ENCODE measurements around the gene AQP7.
"Not testable (repeated sequence)": the region's sequence is repeated elsewhere in the genome, so short reads cannot be mapped to it uniquely, and the experiment has no call there.

AQP7 gene

DNA sequence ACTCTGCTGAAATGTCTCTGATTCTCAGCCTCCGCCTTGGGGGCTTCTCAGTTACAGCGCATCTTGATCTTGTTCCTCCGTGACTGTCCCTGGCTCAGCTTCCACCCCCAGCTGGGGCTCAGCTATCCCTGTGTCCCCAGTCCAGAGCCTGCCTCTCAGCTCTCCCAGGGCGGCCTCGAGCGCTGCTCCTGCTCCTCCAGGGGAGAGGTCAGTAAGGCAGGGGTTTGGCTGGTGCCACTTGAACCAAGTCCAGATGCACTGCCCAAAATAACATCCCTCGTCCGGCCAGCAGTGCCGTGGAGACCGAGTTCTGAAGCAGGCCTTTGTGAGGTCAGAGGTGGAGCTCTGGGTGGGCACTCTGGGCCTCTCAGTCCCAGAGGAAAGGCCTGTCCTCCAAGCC lies at the start of gene AQP7:
Gene AQP7 (minus strand): TSS at position 198 of the 400 bp plus-strand sequence. CDS start 1,306 bp downstream, outside the sequence.
- in situ Hi-C loops (cut with HindIII; ENCODE audit: low sequenced_read_pairs), result not testable (repeated sequence)

DNA sequence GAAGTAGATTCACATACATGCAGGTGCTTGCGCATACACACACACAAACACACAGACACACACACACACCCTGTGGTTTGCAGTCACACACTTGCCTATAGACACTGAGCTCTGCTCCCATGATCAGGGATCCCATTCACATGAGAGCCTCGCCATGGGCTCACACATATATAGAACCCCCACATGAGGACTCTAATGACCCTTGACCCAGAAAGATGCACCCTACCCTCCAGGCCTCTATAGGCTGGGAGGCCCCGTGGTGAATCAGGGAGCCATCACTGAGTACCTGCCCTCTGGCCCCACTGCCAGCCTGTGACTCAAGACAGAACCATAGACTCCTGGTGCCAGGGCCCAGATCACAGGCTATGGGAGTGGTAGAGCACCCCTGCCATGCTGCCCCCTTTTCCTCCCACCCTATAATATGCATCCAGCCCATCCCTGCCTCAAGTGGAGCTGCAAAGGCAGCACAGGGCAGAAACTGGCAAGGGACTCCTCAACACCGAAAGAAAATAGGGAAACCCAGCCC lies 48.3 kb upstream of the AQP7 start:
- in situ Hi-C loops (cut with HindIII; ENCODE audit: low sequenced_read_pairs), result no loop called here

DNA sequence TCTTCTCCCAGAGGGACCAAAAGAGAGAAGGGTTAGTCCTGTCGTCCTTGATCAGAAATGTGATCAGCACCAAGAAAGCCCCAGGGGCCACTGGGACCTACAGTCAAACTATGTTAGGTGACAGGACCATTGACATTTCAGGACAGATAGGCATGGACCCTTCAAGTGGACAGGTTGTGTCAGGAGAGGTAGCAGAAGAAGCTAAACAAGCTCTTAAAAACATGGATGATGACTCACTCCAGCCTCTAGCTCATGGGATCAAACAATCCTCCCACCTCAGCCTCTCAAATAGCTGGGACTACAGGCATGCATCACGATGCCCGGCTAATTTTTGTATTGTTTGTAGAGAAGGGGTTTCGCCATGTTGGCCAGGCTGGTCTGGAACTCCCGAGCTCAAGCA lies 47.3 kb upstream of the AQP7 start:
- in situ Hi-C loops (cut with HindIII; ENCODE audit: low sequenced_read_pairs), result no loop called here

DNA sequence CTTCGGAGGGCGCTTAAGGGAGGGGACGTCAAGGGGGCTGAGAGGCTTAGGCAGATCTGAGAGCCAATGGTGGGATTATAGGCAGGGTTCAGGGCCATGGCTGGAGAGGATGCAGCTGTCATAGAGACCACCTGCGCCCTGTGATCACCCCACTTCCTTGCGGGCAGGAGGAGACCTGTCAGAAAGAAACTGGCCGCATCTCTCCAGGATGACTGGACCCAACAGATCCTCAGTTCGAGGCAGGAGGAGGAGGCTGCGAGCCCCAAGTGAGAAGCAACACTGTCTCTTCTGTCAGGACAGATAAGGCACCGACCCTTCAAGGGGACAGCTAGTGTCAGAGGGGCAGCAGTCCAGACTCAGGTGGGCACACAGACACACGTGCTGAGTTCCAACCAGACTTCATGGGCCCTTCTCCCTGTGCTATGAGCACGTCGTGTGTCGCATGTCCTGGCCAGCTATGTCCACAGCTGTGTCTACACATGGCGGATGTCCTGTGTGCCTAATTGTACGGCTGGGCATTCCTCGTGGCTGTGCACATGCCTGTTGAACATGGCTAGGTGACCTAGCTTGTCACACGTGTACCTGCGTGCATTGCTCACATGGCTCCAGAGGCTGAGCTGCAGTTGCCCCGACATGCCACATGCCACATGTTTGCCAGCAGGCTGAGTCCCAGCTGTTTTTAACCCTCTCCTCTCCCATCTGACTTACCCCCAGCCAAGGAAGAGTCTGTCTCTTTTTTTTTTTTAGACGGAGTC lies 45.6 kb upstream of the AQP7 start:
- in situ Hi-C loops (cut with HindIII; ENCODE audit: low sequenced_read_pairs), result no loop called here

DNA sequence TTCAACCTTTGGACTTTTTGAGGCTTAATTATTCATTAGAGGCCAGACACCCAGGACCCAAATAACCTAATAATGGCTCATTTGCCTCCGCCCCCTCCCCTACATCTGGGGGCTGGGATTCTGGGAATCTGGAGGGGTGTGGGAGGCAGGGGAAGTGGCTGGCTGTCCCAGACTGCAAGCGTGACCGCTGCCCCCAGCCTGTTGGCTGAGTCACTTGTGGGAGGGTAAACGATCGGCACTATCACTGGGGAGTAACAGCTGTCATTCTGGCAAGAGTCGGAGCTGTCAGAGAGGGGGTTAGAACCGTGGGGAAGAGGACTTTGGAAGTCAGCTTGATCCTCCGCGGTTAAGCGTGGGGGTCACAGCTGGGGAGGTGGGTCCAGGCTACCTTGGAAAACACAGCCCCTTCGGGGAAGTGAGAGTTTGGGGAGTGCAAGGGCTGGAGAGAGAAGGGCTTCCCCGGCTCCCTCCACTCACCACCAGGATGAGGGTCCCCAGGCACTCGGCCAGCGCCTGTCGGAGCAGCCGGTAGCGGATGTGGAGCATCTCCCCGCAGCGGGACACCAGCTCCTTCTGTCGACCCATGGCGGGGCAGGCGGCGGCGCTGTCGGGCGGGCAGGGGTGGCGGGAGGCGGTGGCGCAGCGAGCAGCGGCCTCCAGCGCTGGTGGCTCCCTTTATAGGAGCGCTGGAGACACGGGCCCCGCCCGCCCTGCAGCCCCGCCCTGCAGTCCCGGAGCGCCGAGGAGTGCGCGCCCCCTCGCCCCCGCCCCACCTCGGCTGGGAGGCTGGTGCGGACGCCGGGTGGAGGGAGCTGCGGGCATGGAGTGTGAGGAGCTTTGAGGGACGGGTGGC lies 44.8 kb upstream of the AQP7 start, which contains the start of gene AQP3:
Gene AQP3 (minus strand): TSS at position 648 of the 853 bp plus-strand sequence. CDS start 63 bp downstream, at position 585.
- in situ Hi-C loops (cut with HindIII; ENCODE audit: low sequenced_read_pairs), result no loop called here

DNA sequence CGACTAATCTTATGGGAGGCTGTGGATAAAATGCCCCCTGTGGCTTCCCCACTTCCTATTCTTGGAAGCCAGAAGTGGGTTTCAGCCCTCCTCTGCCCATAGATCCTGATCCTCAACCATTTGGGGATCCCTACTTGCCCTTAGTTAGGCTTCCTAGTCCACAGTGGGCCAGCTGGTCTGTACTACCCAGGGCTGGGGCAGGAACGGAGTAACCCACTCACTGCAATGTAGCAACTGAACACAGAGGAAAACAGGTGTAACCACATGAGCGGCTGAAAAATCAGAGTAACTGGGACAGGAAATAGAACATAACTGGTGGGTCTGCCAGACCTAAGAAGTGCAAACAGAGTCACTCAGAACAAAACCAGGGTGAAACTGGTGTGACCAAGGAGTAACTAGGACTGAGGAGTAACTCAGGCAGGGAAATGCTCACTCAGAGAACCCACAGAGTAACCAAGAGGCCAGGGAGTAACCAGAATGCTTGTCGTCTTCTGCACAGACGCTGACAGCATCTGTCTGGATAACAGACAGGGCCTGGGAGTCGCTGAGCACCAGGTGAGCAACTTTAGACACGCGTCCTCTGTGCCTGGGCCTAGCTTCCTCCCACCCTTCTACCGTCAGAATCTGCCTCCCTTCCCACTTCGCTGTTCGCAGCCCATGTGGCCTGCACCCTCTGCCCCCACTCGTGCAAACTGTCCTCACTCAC lies 44.0 kb upstream of the AQP7 start:
- in situ Hi-C loops (cut with HindIII; ENCODE audit: low sequenced_read_pairs), result no loop called here

DNA sequence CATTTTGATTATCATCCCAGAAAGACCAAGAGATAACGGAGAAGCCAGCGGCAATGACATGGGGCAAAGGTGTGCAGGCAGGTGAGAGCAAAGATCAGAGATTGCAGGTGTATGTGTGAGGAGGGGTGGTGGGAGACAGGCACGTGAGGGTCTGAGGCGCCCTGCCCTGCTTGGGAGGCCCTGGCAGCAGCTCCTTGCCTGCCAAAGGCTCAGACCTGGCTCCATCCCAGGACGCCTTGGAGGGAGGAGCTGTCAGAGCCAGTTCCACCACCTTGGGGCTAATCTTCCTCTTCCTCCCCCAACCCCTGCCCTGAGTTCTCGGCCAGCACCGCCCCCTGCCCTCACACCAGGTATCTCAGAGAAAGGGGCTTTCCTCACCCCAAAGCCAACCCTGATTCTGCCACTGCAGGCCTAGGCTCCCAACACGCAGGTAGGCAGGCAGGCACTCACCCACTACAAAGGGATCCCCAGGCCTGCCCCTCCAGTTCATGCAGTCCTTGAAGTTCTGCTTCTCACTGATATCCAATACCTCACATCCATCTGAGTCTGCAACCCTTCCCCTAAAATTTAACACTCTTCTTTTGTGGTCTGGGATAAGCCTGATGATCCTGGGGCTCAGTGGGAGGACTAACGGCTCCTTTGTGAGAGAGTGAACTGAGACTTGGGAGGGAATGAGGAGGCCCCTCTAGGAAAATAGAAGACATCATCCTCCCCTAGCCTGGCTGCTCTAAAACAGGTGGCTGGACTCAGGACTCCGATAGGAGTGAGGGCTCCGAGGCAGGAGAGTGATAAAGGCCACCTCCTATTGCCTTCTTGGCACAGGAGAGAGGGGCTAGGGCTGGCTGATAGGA lies 43.2 kb upstream of the AQP7 start:
- in situ Hi-C loops (cut with HindIII; ENCODE audit: low sequenced_read_pairs), result no loop called here

DNA sequence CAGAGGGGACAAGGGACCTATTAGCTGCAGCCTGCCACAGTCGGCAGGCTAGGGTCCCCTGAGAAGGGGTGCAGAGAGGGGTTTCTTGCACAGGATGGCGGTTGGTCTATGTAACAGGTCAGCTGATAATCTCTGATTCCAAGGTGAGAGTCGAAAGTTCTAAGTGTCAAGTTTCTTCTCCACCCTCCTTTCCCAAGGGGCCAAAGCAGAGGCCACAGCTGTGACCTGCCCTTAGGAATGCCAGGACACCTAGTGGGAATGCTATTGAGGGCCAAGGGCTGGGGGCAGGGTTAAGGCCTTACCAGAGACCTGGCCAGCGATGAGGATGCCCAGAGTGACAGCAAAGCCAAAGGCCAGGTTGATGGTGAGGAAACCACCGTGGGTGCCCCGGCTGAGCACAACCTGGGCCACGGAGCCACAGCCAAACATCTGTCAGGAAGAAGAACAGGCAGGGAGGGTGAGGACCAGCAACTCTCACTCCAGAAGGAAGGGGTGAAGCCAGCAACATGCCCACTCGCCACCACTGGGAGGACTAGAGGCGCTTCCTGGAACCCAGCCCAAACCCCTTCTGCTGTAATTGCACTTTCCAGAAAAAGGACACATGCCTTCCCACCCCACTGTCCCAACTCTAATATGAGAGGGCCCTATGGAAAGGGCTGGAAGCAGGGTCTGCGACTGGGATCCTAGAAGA lies 41.2 kb upstream of the AQP7 start:
- in situ Hi-C loops (cut with HindIII; ENCODE audit: low sequenced_read_pairs), result no loop called here

DNA sequence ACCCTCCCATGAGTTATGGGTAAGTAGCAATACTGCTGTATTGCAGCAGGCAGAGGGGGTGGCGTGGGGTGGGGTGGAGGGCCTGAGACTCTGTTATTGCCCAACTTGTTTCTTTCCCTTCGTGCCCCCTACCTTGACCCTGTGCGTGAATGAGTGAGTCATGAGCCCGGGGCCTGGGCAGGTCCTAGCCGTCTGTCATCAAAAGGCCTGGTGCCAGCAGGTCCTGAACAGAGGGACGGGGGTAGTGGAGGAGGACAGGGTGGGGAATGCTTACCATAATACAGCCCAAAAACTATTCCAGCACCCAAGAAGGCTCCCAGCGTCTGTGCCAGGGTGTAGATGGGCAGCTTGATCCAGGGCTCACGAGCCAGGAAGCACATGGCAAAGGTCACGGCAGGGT lies 40.7 kb upstream of the AQP7 start:
- in situ Hi-C loops (cut with HindIII; ENCODE audit: low sequenced_read_pairs), result no loop called here

DNA sequence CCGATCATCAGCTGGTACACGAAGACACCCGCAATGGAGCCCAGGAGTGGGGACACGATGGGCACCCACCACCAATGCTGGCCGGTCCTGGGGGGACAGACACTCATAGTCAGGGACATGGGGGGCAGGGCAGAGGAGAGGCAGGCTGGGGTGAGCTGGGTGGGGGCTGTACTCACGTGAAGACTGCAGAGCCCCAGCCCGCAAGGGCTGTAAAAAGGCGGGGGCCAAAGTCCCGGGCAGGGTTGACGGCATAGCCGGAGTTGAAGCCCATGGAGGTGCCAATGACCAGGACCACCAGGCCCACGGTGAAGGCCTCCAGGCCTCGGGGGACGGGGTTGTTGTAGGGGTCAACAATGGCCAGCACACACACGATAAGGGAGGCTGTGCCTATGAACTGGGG lies 39.8 kb upstream of the AQP7 start:
- in situ Hi-C loops (cut with HindIII; ENCODE audit: low sequenced_read_pairs), result no loop called here

DNA sequence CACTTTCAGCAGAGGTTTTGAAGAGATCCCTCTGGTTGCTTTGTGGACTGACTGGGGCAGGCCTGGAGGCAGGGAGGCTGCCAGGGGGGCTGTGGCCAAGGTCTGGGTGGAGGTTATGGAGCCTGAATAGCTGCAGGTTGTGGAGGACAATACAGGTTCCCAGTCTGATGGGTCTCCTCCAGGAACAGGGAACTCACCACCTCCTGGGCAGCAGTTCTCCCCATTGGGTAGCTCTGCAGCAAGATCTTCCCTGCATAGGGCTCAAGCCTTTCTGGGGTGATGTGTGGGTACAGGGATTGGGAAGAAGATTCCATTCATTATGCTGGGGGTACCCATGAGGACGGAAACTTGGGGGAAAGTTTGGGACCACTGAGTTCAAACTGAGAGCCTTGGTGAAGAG lies 38.2 kb upstream of the AQP7 start:
- in situ Hi-C loops (cut with HindIII; ENCODE audit: low sequenced_read_pairs), result no loop called here

DNA sequence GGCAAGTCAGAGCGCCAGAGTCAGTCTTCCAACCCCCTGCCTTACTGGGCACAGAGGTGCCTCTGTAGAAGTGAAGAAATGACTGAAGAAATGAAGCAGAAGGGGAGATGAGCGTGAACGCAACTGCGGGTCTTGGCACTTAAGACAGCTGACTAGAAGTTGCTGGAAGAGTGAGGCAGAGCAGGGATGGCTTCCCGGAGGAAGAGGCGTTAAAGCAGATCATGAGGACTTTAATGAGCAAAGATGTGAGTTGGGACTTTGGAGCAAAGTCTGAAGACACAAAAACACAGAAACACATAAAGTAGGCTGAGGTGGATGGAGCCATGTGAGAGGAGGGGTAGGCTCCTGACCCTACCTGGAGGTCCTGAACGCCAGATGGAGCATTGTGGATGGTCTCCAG lies 37.8 kb upstream of the AQP7 start:
- in situ Hi-C loops (cut with HindIII; ENCODE audit: low sequenced_read_pairs), result no loop called here

DNA sequence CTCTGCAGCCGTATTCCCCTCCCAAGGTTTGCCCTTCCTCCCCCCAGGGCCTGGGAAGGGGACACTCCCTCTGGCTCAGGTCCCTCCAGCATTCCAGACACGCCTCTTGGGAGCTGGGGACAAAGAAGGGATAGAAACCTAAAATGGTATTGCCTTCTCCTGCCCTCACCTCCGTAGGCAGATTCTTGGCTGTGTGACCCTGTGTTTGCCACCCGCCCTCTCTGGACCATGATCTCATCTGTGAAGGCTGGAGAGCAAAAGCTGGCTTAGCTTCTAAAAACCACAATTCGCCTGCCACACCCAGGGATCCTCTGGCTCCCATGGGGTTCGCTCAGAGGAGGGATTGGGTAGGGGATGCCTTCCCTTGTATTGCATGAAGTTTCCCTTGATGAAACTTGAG lies 37.4 kb upstream of the AQP7 start:
- in situ Hi-C loops (cut with HindIII; ENCODE audit: low sequenced_read_pairs), result no loop called here

DNA sequence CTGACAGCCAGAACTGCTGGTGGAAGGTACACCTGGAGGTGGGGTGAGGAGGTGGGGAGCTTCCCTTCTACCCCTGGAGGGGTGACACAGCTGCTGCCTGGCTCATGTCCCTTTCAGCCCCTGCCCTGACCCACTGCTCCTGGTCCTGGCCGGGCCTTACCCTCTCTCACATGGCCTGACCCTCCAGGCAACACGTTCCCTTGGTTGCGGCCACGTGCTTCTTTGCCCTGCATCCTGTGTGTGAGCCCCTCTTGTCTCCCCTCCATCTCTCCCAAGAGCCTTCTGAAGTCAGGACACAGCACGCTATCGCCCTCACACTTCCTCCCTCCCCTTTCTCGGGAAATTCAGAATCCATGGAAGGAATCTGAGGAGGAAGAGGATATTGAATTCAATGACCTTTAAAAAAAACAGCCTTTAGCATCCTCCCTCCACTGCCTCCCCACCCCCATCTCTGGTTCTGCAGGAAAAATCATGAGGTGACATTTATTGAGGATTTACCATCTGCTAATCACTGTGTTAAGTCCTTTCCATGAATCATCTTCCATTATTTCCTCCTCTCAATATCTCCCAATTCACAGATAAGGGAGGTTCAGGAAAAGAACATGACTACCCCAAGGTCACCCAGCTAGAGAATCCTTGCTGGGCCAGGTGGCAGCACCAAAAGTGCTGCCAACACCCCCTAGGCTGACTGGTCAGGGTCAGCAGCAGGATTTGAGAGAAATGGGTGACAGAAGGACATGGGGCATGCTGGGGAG lies 36.7 kb upstream of the AQP7 start:
- in situ Hi-C loops (cut with HindIII; ENCODE audit: low sequenced_read_pairs), result no loop called here

DNA sequence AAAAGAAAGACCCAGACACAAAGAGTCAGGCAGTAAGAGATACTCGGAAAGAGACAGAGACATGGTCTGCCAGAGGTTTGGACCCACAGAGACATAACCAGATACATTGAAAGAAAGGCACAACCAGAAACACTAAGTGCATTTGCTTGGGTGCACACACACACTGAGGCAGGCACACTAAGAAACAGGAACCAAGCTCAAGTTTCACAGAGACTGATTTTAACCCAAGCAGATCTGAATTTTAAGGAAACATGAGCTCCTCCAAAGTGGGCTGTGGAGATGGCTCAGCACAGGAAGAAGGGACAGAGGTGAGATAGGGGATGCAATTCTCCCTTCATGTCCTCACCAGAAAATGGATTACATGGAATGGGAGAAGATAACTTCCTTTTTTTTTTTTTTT lies 35.5 kb upstream of the AQP7 start:
- in situ Hi-C loops (cut with HindIII; ENCODE audit: low sequenced_read_pairs), result no loop called here

DNA sequence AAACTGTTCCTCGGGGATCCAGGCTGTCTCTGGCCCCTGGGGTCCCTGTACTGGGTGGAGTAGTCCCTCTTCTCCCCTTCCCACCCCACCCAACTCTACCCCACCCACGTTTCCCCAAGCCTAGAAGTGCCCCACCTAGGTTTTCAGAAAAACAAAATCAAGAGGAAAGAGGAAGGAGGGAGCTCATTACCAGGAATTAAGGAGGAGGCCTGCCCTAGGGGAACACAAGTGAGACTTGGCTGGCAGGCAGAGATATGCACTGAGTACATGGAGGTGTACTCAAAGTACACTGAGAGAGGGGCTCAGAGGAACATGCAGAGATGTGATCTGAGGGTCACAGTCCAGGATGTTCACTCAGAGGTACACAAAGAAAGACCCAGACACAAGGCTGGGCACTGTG lies 34.8 kb upstream of the AQP7 start:
- in situ Hi-C loops (cut with HindIII; ENCODE audit: low sequenced_read_pairs), result no loop called here

DNA sequence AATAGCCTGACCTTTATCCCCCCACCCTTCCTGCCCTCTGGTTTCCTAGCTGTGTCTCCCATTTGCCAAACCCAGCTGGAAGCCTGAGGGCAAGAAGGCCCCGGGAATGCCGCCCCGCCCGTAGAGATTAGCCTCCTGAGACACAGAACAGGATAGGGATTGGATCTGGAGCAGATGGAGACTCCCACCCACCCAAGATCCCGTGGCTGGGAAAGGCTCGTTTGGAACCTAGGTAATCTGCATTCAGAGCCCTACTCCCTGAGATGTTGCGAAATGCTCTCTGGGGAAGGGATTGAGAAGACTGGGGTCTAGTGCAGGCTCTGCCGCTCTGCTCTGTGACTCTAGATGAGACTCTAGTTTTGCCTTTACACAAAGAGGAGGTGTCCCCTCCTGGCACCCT lies 34.1 kb upstream of the AQP7 start:
- in situ Hi-C loops (cut with HindIII; ENCODE audit: low sequenced_read_pairs), result no loop called here

DNA sequence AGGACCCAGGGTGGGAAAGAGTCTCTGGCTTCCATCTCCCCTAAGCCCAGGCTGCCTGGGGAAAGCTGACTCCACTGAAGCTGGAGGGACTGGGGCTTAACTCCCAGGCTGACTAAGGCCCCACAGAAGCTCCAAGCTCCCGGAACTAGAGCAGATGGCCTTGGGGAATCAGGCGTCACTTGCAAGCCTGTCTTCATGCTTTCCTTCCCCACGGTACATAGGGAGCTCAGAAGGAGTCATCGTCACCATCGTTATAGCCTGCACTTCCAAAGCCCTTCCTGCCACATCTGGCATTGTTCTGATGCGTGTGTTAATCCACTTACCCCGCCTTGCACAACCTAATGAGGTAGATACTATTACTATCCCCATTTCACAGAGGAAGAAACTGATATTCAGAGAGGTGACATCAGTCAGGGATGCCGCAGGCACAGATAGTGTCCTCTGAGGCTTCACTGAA lies 33.5 kb upstream of the AQP7 start:
- in situ Hi-C loops (cut with HindIII; ENCODE audit: low sequenced_read_pairs), result no loop called here

All from endothelial cell of hepatic sinusoid (primary cell).